GM21367 (cell line): ENCODE measurements around the gene B4GALT4.
"Not testable (repeated sequence)": the region's sequence is repeated elsewhere in the genome, so short reads cannot be mapped to it uniquely, and the experiment has no call there.

ENCODE experiments used
- ATAC-seq: cut with Tn5 transposase; IDR thresholded peaks from one replicate; pipeline ENCODE4 v1.9.1; 2021; ENCODE audit not compliant: unreplicated experiment

Gene B4GALT4

DNA sequence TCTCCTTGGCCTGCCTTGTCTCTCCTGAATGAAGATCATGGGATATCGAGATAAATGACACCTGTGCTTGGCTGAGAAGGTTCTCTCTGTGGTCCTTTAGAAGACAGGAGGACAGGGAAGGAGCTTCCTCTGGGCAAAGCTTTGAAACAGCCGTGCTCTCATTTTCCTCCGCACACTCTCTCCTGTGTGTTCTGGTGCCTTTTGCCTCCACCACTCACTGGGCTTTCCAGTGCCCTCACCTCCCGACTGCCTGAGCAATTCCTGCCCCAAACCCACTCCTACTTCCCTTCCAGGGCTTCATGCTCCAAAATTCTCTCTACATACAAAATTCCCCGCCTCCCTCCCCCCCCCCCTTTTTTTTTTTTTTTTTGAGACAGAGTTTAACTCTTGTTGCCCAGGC is 35.0 kb downstream of the B4GALT4 start:
- no peak for ATAC-seq

DNA sequence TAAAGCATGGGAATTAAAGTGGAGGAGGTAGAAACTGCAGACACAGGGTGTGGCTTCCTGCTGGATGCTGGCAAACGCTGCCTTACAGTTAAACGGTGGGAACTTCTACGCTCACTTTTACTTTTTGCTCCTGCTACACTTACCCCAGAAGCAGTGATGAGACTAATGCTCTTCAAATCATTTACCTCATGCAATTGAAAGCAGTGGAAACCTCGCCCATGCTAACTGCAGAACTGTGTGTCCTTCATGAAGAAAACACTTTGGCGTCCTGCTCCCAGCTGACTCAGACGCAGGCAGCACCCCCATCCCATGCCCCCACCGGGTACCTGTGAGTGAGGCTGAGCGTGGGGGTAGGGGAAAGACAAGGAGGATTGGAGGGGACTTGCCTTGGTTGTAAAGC is 35.5 kb downstream of the B4GALT4 start:
- ATAC-seq, result no peak

DNA sequence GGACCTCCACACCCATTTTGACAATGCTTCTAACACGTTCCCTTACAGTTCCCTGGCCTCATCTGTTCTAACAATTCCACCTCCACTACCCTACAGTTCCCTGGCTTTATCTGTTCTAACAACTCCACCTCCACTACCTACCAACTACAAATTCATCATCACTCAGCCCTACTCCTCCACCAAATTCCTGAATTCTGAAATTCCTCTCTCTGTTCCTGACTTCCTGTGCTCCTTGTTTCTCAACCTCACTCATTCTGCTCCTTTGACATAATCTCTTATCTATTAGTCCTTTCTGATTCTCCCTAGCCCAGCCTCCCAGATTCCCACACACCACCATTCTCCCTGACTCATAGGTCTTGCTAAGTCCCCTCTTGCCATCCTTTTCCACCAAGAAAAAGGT is 44.8 kb downstream of the B4GALT4 start:
- no peak for ATAC-seq

DNA sequence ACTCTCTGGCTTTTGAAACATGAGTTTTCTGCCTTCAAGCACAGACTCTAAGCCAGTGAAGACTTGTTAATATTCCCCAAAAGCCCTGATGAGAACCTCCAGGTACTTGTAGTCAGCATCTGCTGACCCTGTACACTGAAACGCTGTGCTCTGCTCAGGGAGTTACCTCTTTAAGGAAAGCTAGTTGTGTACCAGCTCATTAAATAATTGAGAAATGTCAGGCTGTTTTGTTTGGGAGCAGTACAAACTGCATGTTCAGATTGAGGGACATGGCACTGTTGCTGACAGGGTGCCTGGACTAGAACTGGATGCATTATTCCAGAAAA is 45.6 kb downstream of the B4GALT4 start:
- no peak for ATAC-seq

DNA sequence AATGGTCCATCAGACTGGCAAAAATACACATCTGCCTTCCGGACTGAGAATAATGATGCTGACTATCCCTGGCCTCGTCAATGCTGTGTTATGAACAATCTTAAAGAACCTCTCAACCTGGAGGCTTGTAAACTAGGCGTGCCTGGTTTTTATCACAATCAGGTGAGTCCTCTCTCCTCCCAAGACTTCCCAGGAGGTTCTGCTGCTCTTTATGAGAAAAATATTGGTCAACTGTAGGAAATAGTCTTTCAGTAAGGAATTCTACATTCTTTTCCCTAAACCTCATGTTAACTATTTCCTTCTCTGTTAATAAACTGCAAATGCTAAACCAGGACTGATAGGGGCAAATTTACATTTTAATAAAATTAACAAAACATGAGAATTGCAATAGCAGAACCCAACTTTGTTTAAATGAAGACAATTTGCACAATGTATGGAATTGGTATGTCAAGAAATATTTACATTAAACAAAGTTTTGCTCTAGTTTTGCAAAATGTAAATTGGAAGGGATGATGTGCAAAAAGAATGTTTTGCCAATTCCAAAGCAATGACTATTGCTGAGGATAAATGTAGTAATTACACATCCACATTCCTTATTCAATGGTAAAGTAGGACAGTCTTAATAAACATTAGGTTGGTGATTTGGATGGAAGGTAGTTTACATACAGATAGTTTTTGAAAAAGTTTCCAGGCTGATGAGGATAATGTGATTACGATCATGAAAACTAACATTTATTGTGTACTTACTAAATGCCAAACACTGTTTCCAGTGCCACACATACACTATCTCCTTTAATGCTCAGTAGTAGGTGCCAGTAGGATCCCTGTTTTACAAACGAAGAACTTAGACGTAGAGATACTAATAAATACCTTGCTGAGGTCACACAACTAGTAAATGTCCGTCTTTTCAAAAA is 46.2 kb downstream of the B4GALT4 start:
- ATAC-seq, result no peak

DNA sequence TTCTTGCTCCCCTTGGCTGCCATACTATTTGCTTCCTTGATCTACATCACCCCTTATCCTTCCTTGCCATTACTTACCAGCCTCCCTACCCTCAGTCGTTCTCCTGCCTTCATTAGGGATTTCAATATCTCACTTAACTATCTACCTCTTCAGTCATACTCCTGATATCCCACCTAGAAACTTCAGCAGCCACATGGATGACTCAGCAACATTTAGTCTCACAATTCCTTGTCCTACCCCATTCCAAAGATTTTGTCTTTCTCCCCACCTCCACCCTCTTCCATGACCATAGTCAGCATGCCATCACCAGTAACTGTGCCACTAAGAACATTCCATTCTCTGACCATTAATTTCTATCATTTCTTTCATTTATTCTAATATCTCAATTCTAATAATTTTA is 48.9 kb downstream of the B4GALT4 start:
- ATAC-seq, result no peak

DNA sequence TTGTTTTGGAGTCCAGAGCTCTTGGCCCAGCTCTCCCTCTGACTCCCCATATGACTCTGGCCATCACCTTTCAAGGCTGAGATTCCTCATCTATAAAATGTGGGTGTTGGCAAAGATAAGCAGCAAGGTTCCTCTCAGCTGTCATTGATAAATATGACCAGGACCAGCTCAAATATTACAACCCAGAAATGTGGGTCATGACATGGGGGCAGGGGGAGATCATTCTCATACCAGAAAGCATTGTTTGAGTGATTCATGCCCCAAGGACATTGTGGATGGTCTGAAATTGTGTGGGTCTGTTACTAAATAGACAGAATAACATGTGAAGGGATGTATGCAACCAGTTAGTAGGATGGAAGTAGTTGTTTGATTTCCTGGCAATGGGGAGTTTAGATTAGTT is 53.4 kb downstream of the B4GALT4 start:
- ATAC-seq, result no peak

DNA sequence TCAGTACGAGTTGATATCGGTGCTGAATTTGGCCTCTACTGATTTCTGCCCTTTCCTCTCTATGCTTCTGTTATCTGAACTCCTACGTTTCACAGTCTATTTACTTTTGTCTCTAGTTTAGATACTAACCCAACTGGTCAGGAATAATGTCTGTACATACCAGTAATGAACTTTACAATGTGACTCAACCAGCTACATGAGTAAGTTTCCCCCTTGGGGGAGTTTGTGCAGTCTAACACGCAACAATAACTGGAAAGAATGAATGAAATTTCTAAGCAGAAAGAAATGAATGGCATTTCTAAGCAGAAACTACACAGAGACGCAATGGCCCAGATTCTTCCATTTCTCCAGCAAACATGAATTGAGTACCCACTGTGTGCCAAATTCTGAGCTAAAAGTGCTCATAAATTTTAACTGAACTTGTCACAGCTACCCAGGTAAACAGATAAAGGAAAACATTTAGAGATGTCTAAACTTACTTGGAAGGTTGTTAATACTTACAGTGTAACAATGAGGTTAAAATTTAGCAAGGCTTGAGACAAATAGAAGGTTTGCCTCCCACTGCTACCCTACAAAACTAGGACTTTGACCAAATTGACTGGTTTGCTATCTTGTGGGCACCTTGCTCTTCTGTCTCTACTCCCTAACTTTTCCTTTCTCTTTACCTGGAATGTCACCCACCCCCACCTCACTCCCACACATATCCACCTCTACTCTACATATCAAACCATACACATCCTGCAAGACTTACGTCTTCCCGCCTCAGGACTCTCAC is 55.7 kb downstream of the B4GALT4 start:
- ATAC-seq, result no peak

DNA sequence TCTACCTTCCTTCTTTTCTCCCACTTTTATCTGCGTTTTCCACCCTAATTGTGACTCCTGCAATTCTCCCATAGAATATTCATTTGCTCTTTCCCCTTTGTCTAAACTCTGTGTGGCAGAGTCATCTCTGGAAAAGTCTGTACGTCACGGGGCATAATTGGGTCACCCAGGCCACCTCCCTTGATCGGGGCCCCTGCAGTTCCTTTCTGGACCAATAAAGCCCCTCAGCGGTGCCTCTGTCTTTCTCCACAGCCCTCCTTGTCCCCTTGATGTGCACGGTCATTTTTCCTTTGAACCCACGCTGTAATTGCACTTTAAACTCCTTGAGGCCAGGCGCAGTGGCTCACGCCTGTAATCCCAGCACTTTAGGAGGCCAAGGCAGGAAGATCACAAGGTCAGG is 56.6 kb downstream of the B4GALT4 start:
- ATAC-seq, result no peak

DNA sequence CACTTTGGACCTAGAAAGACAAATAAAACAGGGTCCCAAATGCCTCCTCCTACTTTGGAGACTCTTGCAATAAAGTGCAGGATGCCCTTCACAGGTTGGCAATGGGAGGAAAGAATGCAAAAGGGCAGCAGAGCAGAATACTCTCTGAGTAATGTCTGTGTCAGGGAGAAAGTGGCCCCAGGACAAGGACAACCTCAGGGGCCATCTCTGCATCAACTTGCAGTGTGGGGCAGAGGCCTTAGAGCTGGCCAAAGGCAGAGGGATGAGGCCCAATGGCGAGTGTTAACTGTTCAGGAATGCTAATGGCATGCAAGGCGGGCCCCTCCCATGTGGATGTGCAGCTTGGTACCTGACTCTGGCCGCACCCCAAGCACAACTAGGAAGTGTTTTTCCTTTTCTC is 58.9 kb downstream of the B4GALT4 start:
- no peak for ATAC-seq

DNA sequence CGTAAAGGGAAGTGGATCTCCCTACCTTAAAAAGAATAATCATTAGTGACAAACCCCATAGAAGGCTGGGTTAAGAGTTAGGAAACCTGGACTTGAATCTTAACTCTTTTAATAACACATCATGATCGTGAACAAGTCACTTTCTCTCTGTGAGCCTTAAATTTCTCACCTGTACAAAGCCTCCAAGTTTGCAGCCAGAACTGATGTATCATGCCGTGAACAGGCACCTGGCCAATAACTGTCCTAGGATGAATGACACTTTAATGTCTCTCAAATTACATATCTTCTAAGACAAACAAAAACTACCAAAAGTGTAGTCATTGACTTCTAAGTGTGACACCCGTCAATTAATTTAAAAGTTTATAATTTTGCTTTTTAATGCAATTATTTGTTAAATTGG is 63.4 kb downstream of the B4GALT4 start:
- ATAC-seq, result no peak

DNA sequence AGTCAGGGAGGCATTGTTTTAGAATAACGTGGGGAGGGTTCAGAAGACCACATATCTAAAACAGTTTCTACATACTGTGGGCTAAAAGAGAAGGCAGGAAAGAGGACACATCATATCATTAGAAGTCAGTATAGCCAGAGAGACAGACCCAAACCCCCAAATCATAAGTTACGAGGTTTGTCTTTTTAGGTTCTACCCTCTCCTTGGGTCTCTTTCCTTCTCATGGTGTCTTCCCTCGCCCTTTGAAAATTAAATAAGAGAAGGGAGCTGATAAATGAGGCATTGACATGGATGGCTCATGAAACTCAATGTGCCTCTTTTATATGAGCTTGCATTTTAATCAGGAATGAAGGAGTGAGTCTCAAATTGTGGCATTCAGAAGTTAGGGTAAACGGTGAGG is 63.9 kb downstream of the B4GALT4 start:
- no peak for ATAC-seq

DNA sequence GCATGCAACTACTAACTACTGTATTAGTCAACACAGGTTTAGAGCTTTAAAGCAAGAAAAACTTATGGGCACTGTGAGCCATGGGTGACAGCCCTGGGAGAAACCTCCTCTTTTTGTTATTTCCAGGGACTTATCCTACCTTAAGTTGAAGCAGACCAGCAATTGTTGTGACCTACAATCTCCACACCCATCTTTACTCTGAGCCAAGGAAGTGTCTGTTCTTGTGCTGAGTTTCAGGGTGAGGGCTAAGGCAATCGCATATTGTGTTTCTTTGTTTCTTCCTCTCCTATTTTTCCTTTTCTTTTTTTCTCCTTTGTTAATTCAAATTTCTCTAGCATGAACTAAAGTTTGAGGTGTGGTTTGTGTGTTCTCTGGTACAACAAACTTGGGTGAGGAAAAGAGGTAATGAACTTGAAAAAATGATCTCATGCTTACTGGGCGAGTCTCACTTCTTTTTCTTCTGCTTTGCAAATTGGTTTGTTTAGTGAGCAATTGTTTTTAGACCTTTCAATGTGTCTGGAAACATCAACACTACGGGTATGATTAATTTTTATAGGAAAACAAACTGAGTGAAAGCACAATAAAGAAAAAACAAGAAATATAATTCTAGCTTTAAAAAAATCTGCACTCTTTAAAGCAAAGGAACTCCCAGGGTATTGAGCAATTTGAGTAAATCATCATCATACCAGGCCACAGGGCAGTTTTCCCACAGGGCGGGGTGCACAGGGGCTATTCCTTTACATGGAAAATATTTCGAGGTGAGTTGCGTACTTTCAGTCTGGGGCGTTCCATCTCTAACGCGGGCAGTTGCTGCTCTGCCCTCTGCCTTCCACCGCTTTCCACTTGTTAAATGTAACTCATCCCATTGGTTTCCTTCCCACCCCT is 64.6 kb downstream of the B4GALT4 start:
- ATAC-seq, result no peak

DNA sequence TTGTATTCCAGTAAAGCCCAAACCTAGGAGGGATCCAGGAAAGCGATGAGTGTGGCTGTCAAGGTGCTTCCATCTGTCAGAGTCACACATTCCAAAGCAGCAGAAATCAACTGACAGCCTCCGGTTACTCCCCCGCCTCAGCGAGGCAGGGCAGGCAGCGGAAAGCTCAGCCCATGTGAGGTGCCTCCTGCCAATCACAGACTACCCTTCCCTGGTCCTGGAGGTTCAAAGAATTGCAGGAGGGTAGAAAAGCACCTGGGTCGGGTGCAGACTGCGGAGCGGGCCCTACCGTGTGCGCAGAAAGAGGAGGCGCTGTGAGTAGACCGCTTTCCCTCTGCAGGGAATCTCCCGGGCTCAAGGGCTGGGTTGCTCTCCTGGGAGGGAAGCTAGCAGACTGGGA is 67.4 kb downstream of the B4GALT4 start, which contains the start of gene UPK1B:
Gene UPK1B (plus strand): TSS at position 274 of the 400 bp plus-strand sequence. CDS start 13,144 bp downstream, outside the sequence.
- ATAC-seq, result no peak

DNA sequence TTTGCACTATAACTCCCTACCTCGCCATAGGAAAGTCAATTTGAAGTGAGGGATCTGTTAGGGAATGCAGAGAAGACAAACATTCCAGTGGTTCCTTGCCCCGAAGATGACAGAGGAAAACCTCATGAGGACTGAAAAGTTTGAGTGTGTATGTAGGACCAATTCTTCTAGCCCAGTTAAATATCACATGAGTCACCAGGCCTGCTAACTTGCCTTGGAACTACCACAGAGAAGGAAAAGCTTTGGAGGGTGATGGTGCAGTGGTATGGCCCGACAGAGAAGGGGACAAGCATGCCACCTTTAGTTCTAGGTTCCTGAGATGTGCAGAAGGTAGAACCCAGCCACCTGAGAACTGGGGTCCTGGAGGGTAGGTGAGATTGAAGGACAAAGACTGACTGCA is 69.9 kb downstream of the B4GALT4 start:
- no peak for ATAC-seq

DNA sequence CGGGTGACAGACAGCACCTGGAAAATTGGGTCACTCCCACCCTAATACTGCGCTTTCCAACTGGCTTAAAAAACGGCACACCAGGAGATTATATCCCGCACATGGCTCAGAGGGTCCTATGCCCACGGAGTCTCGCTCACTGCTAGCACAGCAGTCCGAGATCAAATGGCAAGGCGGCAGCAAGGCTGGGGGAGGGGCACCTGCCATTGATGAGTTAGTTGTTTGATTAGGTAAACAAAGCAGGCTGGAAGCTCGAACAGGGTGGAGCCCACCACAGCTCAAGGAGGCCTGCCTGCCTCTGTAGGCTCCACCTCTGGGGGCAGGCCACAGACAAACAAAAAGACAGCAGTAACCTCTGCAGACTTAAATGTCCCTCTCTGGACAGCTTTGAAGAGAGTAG is 75.9 kb downstream of the B4GALT4 start:
- not testable (repeated sequence) for ATAC-seq
